GM19240 (cell line): ENCODE data around the gene MIGA1.
"Not testable (repeated sequence)": the region's sequence is repeated elsewhere in the genome, so short reads cannot be mapped to it uniquely, and the experiment has no call there.

Experiments
- DNase-seq: peaks from one replicate; pipeline ENCODE4 v3.0.0; 2011; ENCODE audit warnings: low spot score; ENCODE audit not compliant: insufficient read length

The MIGA1 gene, protein sequence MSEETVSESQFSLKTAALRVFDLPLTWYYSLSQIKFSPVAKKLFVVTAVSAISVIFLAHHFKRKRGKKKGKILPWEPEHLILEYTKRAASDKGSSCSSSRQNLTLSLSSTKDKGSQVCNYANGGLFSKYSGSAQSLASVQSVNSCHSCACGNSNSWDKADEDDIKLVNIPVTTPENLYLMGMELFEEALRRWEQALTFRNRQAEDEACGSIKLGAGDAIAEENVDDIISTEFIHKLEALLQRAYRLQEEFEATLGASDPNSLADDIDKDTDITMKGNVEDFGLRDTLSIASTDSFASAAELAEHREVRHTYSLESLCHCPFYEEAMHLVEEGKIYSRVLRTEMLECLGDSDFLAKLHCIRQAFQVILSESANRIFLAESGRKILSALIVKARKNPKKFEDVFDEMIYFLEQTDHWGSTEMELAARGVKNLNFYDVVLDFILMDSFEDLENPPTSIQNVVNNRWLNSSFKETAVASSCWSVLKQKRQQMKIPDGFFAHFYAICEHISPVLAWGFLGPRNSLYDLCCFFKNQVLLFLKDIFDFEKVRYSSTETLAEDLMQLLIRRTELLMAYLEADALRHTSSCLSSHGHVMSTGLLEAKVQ

DNA sequence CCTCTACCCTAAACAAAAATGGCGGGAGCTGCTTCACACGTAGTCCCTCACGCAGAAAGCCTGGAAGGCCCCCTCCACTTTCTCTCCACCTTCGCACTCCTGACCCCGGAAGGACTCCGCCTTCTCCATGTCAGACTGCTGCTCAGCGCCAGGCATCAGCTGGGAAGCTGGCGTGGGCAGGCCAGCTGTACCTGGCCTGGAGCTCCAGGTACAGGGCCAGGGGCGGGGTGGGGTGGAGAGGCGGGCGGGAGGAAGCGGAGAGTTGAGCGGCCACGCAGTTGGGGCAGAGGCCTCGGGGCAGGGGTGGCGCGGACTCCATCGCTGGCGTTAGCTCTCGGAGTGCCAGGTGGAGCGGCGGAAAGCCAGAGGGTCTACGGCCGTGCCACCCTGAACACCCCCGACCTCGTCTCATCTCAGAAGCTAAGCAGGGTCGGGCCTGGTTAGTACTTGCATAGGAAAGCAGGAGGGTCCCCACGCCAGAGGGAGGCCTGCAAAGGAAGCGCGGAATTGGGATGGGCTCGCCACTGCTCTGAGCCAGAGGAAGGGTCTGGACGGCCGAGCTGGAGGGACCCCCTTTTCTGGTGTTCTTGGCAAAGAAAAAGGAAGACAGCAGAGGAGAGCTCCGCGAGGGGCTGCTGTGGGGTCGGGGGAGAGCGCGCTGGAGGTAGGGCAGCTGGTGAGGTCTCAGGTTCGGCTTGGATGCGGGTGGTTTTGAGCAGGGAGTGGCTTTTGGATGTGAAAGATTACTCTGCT lies at the start of gene MIGA1:
TSS of gene MIGA1 (plus strand) at position 121 of the 753 bp plus-strand sequence. CDS start 3,604 bp downstream, outside the sequence.
- peak; percentile 55 for DNase-seq

DNA sequence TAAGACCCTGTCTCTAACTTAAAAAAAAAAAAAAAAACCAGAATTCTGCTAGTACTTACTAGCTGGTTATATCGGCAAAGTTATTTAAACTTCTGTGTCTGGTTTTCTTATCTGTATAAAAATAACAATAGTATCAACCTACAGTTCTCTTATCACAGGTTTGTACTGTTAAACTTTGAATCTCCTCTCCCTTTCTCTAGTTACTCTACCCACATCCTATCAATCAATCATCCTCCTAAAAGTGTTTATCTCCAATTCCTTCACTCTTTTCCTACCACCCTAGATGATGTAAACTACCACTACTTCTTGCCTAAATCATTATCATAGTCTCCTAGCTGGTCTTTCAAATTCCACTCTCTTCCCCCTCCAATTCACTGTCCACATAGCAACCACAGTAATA lies 47.4 kb upstream of the MIGA1 start:
- no peak for DNase-seq

DNA sequence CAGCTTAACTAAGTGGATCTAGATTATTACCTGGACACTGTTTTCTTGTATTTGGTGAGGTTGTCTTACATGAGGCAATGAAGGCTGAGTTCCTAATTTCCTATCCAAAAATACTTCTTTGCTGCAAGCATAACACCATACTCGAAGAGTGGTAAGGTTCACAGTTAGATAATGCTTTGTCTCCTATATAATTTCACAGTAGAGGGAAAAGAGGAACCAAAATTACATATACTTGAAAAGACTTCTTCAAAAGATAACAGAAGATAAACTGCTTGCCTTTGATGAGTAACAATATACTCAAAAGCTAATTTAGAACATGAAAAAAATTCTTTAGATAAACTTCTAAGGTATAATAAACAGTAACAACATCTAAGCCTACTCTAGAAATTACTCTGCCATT lies 40.2 kb upstream of the MIGA1 start:
- no peak for DNase-seq

DNA sequence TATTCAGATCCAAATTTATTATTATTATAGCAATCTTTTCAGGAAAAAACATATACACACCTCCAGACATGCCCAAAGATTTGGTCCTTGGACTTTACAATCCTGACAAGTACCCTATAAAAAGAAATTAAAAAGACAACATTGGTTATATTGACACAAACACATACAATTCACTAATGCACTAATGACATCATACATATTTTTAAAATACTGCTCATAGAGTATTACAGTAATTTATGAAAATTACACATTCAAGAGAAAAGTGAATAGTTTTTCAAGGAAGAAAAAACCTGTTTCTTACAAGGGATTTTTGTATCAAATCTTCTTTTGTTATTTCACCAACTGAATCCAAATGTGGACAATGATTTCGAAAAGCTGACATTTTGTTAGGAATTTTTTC lies 38.1 kb upstream of the MIGA1 start:
- DNase-seq = no peak

DNA sequence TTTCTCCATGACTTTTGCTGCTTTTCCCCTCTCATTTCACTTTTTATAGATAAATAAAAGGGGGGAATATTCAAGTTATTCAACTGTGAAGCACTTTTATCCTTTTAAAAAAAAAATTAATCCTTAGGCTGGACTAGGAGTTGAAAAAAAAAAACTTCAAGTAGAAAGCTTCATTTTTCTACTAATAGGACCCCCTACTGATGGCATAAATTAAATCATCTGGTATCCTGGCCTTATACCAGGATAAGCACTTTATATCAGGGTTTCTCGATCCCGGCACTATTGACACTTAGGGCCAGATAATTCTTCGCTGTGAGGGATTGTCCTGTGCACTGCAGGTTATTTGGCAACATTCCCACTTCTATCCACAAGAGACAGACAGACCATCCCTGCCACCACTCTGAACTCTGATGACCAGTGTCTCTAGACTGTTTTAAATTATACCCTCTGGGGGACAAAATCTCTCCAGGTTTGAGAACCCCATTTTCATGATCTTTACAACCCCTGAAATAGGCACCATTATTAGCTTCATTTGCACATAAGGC lies 37.4 kb upstream of the MIGA1 start:
- no peak for DNase-seq

DNA sequence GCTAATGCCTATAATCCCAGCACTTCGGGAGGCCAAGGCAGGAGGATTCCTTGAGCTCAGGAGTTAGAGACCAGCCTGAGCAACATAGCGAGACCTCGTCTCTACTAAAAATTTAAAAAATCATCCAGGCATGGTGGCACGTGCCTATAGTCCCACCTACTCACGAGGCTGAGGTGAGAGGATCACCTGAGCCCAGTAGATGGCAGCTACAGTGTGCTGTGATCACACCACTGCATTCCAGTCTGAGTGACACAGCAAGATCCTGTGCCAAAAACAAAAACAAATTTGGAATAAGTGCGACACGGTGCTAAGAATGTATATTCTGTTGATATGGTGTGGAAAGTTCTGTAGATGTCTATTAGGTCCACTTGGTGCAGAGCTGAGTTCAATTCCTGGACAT lies 34.9 kb upstream of the MIGA1 start:
- DNase-seq = no peak

DNA sequence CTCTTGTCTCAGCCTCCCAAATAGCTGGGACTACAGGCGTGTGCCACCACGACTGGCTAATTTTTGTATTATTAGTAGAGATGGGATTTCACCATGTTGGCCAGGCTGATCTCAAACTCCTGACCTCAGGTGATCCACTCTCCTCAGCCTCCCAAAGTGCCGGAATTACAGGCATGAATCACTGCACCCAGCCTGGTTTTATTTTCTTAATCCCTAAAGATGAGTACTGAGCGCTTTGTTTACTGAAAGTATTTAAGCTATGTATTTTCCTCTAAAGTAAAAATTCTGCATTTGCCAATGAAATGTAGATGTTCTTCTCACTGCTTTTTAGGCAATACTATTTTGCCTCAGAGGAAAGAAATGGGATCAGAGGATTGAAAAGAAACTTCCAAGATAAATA lies 30.0 kb upstream of the MIGA1 start:
- DNase-seq = not testable (repeated sequence)

DNA sequence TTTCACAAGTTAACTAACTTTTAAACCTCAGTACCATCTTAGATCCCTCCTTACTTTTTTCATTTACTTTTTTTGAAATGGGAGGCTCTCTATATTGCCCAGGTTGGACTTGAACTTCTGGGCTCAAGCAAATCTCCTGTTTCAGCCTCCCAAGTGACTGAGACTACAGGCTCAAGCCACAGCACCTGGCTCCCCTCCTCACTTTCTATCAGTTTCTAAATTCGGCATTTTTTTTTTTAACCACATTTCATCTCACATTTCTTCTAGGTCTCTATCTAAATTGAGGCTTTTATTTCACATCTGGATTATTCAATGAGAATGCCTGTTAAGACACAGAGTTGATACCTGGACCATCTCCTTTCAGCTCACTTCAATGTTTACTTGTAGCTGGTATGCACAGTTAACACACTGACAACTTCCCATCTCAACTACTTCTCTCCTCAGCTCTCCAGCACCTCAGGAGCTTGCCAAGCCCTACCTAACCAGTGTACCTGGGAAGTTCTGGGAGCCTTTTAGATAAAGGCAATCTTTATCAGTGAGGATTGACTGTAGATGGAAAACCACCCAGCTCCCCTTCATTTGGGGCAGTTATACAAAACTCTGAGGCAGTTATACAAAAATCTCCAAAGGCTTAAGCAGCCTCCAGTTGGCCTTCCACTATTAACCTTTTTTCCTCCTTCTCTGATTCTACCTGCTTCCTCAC lies 23.2 kb upstream of the MIGA1 start:
- DNase-seq = no peak

DNA sequence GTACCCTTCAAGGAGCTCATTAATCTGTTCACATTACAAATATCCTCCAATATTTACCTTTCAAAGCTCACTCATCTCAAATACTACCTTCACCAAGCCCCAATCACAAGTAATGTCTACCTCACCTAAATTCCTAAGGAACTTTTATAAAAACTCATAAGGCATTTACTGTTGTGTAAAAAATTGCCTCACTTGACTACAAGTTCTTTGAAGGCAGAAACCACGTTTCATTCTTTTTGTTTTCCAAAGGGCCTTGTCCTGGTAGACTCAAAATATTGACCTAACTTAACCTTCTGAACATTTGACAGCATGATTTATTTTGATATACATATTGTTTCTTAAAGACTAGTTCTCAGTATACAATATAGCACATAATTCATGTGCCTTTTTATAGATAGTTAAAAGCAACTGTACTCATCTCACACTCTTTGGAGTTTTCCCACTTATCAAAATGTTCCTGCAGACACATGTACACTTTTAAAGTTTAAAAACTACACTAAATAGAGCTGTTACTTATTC lies 22.3 kb upstream of the MIGA1 start:
- DNase-seq = no peak

DNA sequence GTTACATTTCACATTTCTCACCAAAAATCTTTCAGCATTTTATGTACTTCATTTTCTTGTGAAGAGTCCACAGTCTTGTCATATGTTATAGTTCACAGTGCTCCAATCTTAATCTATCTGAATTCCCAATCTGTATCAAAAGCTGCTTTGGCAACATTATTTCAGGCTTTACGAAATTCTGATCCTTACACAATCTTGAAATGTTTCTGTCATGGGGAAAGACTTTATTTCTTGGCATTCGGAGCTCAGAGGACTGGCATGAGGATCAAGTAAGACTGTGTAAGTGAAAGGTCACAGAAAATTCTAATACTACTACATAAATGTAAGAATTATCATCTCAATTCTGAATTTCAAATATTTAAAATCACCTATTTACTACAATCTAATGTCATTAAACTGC lies 21.8 kb upstream of the MIGA1 start:
- no peak for DNase-seq

DNA sequence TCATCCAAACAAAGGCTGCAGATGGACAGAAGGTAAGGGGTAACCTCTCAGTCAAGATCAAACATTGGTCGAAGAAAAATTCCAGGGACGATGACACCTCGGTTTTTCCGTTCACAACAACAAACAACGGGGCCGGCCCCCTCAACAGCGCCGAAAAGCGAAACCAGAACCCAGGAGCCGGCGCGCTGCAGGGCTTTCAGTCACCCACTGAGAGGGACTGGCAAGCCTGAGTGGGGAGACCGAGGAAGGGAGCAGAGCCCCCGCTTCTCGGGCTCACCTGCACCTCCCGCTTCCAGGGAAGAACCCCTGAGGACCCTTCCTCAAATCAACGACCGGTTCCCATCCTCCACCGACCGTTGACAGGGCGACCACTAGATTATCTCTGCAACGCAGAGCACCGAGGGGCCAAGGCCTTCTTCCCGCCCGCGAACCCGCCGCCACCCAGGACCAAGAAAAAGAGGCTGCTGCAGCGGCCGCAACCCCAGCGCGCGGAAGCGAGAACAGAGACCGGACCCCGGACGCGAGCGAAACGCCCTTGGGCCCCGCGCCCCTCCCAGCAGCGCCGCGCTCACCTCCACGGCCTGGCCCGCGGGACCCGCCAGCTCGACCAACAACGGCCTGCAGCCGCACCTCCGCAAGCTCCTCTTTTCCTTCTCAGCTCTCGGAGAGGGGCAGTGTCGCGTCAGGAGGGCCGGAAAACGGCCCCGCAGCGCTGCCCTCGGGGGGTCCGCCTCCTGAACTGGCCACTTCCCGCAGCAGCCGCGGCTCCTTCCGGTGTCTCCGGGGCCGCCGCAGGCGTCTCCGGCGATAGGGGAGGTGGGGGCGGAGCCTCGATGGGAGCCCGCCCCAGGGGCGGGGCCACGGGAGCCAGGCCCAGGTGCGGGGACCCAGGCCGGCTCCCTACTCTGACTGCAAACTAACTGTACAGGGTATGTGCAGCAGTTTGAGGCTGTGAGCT lies 20.1 kb upstream of the MIGA1 start, which contains the start of gene USP33:
TSS of gene USP33 (minus strand) at position 782 of the 958 bp plus-strand sequence. CDS start 18,155 bp downstream, outside the sequence.
- DNase-seq = peak; percentile 44

DNA sequence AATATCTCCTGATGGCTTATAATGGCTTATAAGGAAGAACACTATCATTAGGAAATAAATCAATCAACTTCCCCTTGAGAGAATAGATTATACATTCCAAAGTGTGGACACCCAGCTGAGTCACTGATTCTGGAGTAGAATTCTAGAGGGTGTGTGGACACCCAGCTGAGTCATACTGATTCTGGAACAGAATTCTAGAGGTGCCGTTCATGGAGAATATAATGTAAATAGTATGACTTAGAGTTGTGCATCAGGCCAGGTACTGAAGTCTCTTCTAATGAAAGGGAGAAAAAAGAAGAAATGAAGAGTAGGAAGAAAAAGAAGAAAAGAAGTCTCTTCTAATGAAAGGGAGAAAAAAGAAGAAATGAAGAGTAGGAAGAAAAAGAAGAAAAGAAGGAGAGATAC lies 17.4 kb upstream of the MIGA1 start:
- no peak for DNase-seq

DNA sequence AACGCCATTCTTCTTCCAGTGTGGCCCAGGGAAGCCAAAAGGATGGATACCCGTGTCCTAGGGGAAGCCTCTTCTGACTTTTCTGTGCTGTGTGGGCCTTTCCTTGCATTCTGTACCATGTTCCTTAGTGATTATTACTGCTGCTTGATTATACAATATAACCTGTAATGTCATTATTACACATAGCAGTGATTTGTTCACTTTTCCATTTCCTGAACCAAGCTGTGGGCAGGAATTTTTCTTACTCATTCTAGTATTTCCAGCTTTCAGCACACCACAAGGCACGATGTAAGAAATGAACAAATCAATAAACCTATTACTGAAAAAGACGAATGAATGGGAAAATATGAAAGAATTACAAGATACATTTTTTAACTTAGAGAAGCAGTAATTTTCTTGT lies 11.4 kb upstream of the MIGA1 start:
- DNase-seq = no peak

DNA sequence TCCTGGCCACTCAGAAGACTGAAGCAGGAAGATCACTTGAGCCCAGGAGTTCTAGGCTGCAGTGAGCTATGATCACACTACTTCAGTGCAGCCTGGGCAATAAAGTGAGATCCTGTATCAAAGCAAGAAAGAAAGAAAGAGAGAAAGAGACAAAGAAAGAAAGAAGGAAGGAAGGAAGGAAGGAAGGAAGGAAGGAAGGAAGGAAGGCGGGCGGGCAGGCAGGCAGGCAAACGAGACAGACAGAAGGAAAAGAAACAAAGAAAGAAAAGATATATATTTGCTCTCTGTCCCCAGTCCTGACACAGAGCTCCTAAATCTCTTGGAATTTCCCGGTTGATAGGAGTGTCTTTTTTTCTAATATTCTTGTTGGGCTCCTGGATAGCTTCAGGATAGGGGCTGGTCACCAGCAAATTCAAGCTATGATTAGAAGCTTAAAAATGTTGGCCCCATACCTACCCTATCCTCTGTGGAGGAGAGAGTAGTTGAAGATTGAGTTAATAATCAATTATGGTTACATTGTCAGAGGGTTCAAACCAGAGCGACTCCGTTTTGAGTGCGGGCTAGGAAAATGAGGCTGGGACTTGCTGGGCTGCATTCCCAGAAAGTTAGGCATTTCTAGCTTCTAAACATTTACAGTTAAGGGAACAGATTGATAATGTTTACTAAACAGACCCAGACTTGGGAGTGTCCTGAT lies 3.3 kb upstream of the MIGA1 start:
- no peak for DNase-seq

DNA sequence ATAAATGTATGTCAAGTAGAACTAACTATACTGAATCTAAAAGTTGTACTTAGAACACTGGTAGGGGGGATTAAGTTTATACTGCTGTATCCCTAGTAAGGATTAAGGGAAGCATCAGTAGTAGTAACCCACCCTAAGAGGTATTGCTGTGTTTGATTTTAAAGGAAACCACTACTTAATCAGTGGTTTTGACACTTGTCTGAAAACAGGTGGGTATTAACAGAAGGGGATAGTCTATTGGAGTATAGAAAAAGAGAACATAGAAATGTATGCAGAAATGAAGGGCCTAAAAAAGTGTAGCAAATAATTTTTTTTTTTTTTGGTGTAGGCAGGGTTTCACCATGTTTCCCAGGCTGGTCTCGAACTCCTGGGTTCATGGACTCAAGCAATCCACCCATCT lies 2.2 kb downstream of the MIGA1 start:
- DNase-seq = no peak

DNA sequence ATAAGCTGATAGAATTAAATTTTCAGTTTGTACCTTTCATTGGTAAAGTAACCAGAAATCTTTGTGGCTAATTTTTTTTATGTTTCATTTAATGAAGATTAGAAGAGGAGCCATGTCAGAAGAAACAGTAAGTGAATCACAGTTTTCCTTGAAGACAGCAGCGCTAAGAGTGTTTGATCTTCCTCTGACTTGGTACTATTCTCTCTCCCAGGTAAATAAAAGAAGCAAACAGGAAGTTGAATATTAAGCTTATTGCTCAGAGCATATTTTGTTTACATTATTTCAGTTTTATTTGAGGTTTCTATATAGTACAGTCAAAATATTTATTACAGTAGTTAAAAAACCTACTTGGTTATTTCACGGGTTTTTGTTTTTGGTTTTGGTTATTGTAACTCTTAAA lies 3.7 kb downstream of the MIGA1 start:
- DNase-seq = no peak

DNA sequence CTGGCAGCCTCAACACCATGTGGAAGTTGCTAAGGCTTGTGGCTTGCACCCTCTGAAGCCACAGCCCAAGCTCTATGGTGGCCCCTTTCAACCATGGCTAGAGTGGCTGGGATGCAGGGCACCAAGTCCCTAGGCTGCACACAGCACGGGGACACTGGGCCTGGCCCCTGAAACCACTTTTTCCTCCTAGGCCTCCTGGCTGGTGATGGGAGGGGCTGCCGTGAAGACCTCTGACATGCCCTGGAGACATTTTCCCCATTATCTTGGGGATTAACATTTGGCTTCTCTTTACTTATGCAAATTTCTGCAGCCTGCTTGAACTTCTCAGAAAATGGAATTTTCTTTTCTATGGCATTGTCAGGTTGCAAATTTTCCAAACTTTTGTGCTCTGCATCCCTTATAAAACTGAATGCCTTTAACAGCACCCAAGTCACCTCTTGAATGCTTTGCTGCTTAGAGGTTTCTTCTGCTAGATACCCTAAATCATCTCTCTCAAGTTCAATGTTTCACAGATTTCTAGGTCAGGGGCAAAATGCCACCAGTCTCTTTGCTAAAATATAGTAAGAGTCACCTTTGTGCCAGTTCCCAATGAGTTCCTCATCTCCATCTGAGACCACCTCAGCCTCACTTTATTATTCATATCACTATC lies 6.8 kb downstream of the MIGA1 start:
- DNase-seq = not testable (repeated sequence)

DNA sequence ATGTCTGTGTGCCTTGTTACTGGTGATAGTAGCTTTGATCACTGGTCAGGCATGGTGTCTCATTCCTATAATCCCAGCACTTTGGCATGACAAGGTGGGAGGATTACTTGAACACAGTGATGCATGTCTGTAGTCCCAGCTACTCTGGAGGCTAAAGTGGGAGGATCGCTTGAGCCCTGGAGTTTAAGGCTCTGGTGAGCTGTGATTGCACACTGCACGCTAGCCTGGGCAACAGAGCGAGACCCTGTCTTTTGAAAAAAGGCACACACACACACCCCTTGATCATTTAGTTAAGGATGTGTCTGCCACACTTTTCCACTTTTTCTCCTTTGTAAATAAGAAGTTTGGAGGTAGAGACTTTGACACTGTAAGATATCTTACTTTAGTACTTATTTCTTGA lies 15.1 kb downstream of the MIGA1 start:
- DNase-seq = no peak
